Activated CD8-positive, alpha-beta T cell treated with anti-CD3 and anti-CD28 coated beads for 36 hours (primary cell): Measurements from ENCODE around the gene CHST13. TPM values are rescaled to one million over a fixed set of nuclear protein-coding genes. Genes with fewer than 3 reads are reported as not detected.

ENCODE experiments used
- ATAC-seq: fragments of 200-7000 bp; cut with Tn5 transposase; one replicate; pipeline ENCODE4 v1.10.0; 2021; ENCODE audit warnings: mild to moderate bottlenecking, moderate library complexity
- CTCF ChIA-PET: fragments of 350-600 bp; sonication (Branson Sonifier 250); formaldehyde crosslinking; loops from one replicate; lab custom pipeline; 2021; ENCODE audit warnings: antibody characterized with exemption; lab: Charles Lee
- POLR2A ChIA-PET: fragments of 350-600 bp; sonication (Branson Sonifier 250); formaldehyde crosslinking; loops from one replicate; lab custom pipeline; 2021; ENCODE audit warnings: antibody characterized with exemption; lab: Charles Lee
- DNase-seq: peaks from one replicate; pipeline ENCODE4 v3.0.0-alpha.2; 2020
- H3K27ac Mint-ChIP-seq: one replicate; pipeline ENCODE4 v1.8.0; 2021; ENCODE audit warnings: mild to moderate bottlenecking, mixed read lengths
- H3K27me3 Mint-ChIP-seq: one replicate; pipeline ENCODE4 v1.8.0; 2021; ENCODE audit warnings: mixed read lengths
- H3K36me3 Mint-ChIP-seq: one replicate; pipeline ENCODE4 v1.8.0; 2021; ENCODE audit warnings: low read depth, mixed read lengths
- H3K4me1 Mint-ChIP-seq: one replicate; pipeline ENCODE4 v1.8.0; 2021; ENCODE audit warnings: low read depth, mixed read lengths
- H3K4me3 Mint-ChIP-seq: one replicate; pipeline ENCODE4 v1.8.0; 2021; ENCODE audit warnings: mild to moderate bottlenecking, moderate library complexity, mixed read lengths
- H3K9me3 Mint-ChIP-seq: one replicate; pipeline ENCODE4 v1.8.0; 2021; ENCODE audit warnings: mixed read lengths
- CTCF ChIP-seq: fragments of 200-600 bp; IDR thresholded peaks from one replicate; pipeline ENCODE4 v1.8.0; 2022; ENCODE audit warnings: antibody characterized with exemption, mild to moderate bottlenecking
- intact Hi-C: fragments of 100-400 bp; cut with micrococcal nuclease; formaldehyde crosslinking; loops from one replicate; pipeline ENCODE4 v1.10.0; 2022
- total RNA-seq, 2 experiments: library from RNA; stranded (reverse); gene quantifications; one replicate each; pipeline ENCODE4 v1.2.3, GENCODE V29; 2021

The CHST13 gene
- total RNA-seq, 2 experiments from 2014 or later = not detected

- Mint-ChIP-seq H3K9me3 (no peaks in the 10 kb centered on the region), H3K36me3 (peaks cover 23% of the 10 kb centered on the region), H3K4me1 (peaks cover 25% of the 10 kb centered on the region), H3K4me3 (peak overlapping the region; percentile 80), H3K27me3 (no peaks in the 10 kb centered on the region), H3K27ac (peak overlapping the region; percentile 47)
- no peak for TF ChIP-seq CTCF
- intact Hi-C loops = no loop called here
- ATAC-seq = no peak
- DNase-seq = no peak
- ChIA-PET CTCF (no interaction called here), POLR2A (interaction anchor here (1.0 to 1.3 kb wide), 2 partner anchors 8 to 393 kb away, joined by 3 to 4 read pairs; partner anchors contain the start of gene SLC41A3)
These were observed 46.9 kb upstream of the CHST13 start for GRCh38 chr3:126477061-126477380.

- ATAC-seq = no peak
- no peaks in the 10 kb centered on the region for H3K9me3 Mint-ChIP-seq
These were observed 45.2 kb upstream of the CHST13 start for GRCh38 chr3:126478581-126479310.

GRCh38 chr3:126479642-126480041 lies 44.3 kb upstream of the CHST13 start:
- ChIA-PET CTCF (no interaction called here), POLR2A (no interaction called here)
- Mint-ChIP-seq H3K27ac (no peak overlapping the region), H3K4me3 (no peak overlapping the region), H3K4me1 (peaks cover 6% of the 10 kb centered on the region), H3K9me3 (no peaks in the 10 kb centered on the region), H3K36me3 (peaks cover 2% of the 10 kb centered on the region), H3K27me3 (no peaks in the 10 kb centered on the region)
- ATAC-seq (no peak), DNase-seq (no peak)
- no peak for TF ChIP-seq CTCF
- intact Hi-C loops = no loop called here

More at GRCh38 chr3:126478581-126479310, 45.2 kb upstream of the CHST13 start:
- TF ChIP-seq CTCF = no peak
- H3K4me3 Mint-ChIP-seq = no peak overlapping the region
- H3K27me3 Mint-ChIP-seq = no peaks in the 10 kb centered on the region
- intact Hi-C loops = no loop called here
- no peak for DNase-seq
- ChIA-PET POLR2A (no interaction called here), CTCF (no interaction called here)
- no peak overlapping the region for H3K27ac Mint-ChIP-seq
- H3K4me1 Mint-ChIP-seq = peaks cover 7% of the 10 kb centered on the region
- peaks cover 7% of the 10 kb centered on the region for H3K36me3 Mint-ChIP-seq

GRCh38 chr3:126480206-126480605 lies 43.7 kb upstream of the CHST13 start:
- no peaks in the 10 kb centered on the region for H3K36me3 Mint-ChIP-seq
- intact Hi-C loops = no loop called here
- ATAC-seq (no peak), DNase-seq (no peak)
- H3K4me1 Mint-ChIP-seq = peaks cover 6% of the 10 kb centered on the region
- CTCF ChIA-PET = no interaction called here
- TF ChIP-seq CTCF = no peak
- H3K9me3 Mint-ChIP-seq = no peaks in the 10 kb centered on the region
- H3K27me3 Mint-ChIP-seq = no peaks in the 10 kb centered on the region
- POLR2A ChIA-PET = no interaction called here
- H3K4me3 Mint-ChIP-seq = no peak overlapping the region
- H3K27ac Mint-ChIP-seq = no peak overlapping the region

- no peaks in the 10 kb centered on the region for H3K9me3 Mint-ChIP-seq
- no peak for DNase-seq
- no peaks in the 10 kb centered on the region for H3K36me3 Mint-ChIP-seq
- TF ChIP-seq CTCF = no peak
- H3K27me3 Mint-ChIP-seq = no peaks in the 10 kb centered on the region
- ATAC-seq = no peak
- intact Hi-C loops = no loop called here
- no peak overlapping the region for H3K27ac Mint-ChIP-seq
- H3K4me1 Mint-ChIP-seq = peaks cover 6% of the 10 kb centered on the region
- ChIA-PET POLR2A (no interaction called here), CTCF (no interaction called here)
- H3K4me3 Mint-ChIP-seq = no peak overlapping the region
These were observed 43.1 kb upstream of the CHST13 start for GRCh38 chr3:126480861-126481260.
